HepG2 (cell line): ENCODE results near the gene PAXX. TPM values are rescaled to one million over a fixed set of nuclear protein-coding genes. Genes with fewer than 3 reads are reported as not detected.
A peak's percentile ranks its signal among the peaks of the same experiment; 100 is the strongest.

ENCODE experiments used
- HMGA1 ChIP-seq: sonication (generic); formaldehyde crosslinking; conservative IDR thresholded peaks from 2 replicates; pipeline ENCODE4 v1.4.0; 2020; ENCODE audit warnings: missing genetic modification reagents
- HNF4A ChIP-seq: sonication (generic); formaldehyde crosslinking; IDR thresholded peaks from 2 replicates; pipeline ENCODE4 v1.4.0; 2020; ENCODE audit warnings: missing genetic modification reagents
- RXRA ChIP-seq: sonication (generic); formaldehyde crosslinking; IDR thresholded peaks from 2 replicates; pipeline ENCODE4 v1.5.1; 2020; ENCODE audit warnings: missing genetic modification reagents
- SMAD3 ChIP-seq: sonication (generic); formaldehyde crosslinking; IDR thresholded peaks from 2 replicates; pipeline ENCODE4 v1.4.0; 2020; ENCODE audit warnings: missing genetic modification reagents
- SP1 ChIP-seq, 2 experiments: fragments of 450-650 bp in 1 of 2; sonication (generic) in 1 of 2; formaldehyde crosslinking in 1 of 2; IDR thresholded peaks; 2 replicates each; pipeline versions ENCODE4 v1.4.0 to v1.6.1; 2016 to 2020; ENCODE audit warnings: missing genetic modification reagents in 1 of 2
- TCF7 ChIP-seq: sonication (generic); IDR thresholded peaks from 2 replicates; pipeline ENCODE4 v1.6.1; 2016; ENCODE audit warnings: antibody characterized with exemption, low read depth
- ZBTB7B ChIP-seq: sonication (generic); formaldehyde crosslinking; IDR thresholded peaks from 2 replicates; pipeline ENCODE4 v1.4.0; 2020; ENCODE audit warnings: missing genetic modification reagents
- ZNF543 ChIP-seq: sonication (generic); formaldehyde crosslinking; IDR thresholded peaks from 2 replicates; pipeline ENCODE4 v1.4.0; 2020; ENCODE audit warnings: mild to moderate bottlenecking, missing genetic modification reagents
- ZNF598 ChIP-seq: sonication (generic); formaldehyde crosslinking; IDR thresholded peaks from 2 replicates; pipeline ENCODE4 v1.5.1; 2020; ENCODE audit warnings: mild to moderate bottlenecking, missing genetic modification reagents, borderline replicate concordance
- ZNF788 ChIP-seq: sonication (generic); formaldehyde crosslinking; IDR thresholded peaks from 2 replicates; pipeline ENCODE4 v1.5.0; 2020; ENCODE audit warnings: mild to moderate bottlenecking, missing genetic modification reagents, borderline replicate concordance
- ZNF792 ChIP-seq: IDR thresholded peaks from 2 replicates; pipeline ENCODE4 v1.6.1; 2016
- polyA plus RNA-seq, 8 experiments: library from polyadenylated mRNA; depleted of rRNA in 3 of 8; stranded (reverse) in 7 of 8; unstranded in 1 of 8; fragments of >200 nt; fragmentation: Illumina TruSeq in 4 of 8; extraction: Trizol in 4 of 8; gene quantifications; 2 replicates each; pipeline versions ENCODE4 v1.2.1 to v1.2.3, GENCODE V29; 2011 to 2016; ENCODE audit warnings: low read depth in 4 of 8, missing spikeins in 1 of 8, mixed read lengths in 1 of 8; ENCODE audit not compliant: insufficient read depth in 1 of 8
- total RNA-seq, 5 experiments: library from RNA; depleted of rRNA; stranded (reverse); fragments of >200 nt; fragmentation: Illumina TruSeq; extraction: Trizol; gene quantifications; 2 replicates each; pipeline ENCODE4 v1.2.3, GENCODE V29; 2016; ENCODE audit warnings: low read depth in 1 of 5
- TF ChIP-seq, protein P1 (sequence below): sonication (generic); formaldehyde crosslinking; IDR thresholded peaks from 2 replicates; pipeline ENCODE4 v1.4.0; 2020; ENCODE audit warnings: missing genetic modification reagents; ENCODE audit errors: not compliant biosample characterization
- TF ChIP-seq, protein P2 (sequence below): sonication (generic); formaldehyde crosslinking; IDR thresholded peaks from 2 replicates; pipeline ENCODE4 v1.4.0; 2020; ENCODE audit warnings: missing genetic modification reagents
- TF ChIP-seq, protein P3 (sequence below): sonication (generic); formaldehyde crosslinking; IDR thresholded peaks from 2 replicates; pipeline ENCODE4 v1.4.0; 2020; ENCODE audit warnings: missing genetic modification reagents
- TF ChIP-seq, protein P4 (sequence below), 2 experiments: sonication (generic) in 1 of 2; formaldehyde crosslinking in 1 of 2; IDR thresholded peaks; 2 replicates each; pipeline versions ENCODE4 v1.4.0 to v1.6.1; 2016 to 2020; ENCODE audit warnings: borderline replicate concordance in 1 of 2, low read depth in 1 of 2, mild to moderate bottlenecking in 1 of 2, missing genetic modification reagents in 1 of 2
- TF ChIP-seq, protein P5 (sequence below): sonication (generic); formaldehyde crosslinking; conservative IDR thresholded peaks from 2 replicates; pipeline ENCODE4 v1.4.0; 2020; ENCODE audit warnings: missing genetic modification reagents

PAXX gene
- total and polyA plus RNA-seq, 2 of the 13 experiments (the other 11 are each of a cell fraction or from before 2014, with no cell fraction given): 14.0 to 31.9 TPM

DNA sequence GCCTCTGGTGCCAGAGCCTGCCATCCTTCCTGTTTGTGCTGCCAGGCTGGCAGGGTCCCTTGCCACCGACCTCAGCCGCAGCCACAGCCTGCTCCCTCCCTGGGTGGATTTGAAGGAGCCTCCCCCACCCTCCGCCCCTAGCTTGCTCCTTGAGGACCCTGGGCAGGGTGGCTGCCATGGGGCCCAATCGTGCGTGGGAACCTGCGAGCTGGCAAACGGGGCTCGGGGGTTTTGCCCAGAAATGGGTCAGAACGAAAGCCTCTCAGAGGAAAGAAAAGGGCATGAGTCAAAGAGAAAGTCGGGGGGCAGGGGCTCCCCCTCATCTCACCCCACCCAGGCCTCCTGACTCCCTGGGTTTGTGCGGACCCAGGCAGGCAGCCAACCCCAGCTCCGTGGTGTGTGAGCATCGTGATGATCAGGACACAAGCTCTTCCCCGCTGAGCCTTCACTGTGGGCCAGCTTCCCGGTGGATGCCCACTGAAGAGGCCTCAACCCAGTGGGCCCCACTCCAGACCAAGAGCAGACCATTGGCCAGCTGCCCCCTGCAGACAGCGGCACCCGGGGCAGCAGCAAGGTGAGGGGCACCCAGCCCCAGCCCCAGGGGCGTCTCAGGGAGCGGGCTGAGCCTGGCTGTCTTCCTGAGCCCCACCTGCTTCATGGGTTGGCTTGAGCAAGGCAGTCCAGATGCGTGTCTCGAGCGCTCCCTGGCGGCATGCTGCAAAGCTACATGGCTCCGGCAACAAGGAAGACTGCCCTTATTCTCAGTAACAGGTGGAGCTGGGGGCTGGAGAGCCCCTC lies 42.7 kb downstream of the PAXX start (continued):
- TF ChIP-seq, protein P1, sequence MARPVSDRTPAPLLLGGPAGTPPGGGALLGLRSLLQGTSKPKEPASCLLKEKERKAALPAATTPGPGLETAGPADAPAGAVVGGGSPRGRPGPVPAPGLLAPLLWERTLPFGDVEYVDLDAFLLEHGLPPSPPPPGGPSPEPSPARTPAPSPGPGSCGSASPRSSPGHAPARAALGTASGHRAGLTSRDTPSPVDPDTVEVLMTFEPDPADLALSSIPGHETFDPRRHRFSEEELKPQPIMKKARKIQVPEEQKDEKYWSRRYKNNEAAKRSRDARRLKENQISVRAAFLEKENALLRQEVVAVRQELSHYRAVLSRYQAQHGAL (CRISPR knock-in tag): no peak
- TF ChIP-seq RXRA (CRISPR knock-in tag) (no peak), SP1 (IDR thresholded peaks at IDR 0.05) (no peak), SP1 (CRISPR knock-in tag; IDR thresholded peaks at IDR 0.05) (0 out of 2 replicates have a peak, but pooled peaks have one; percentile 5), ZNF543 (no peak), TCF7 (no peak), ZBTB7B (CRISPR knock-in tag) (0 out of 2 replicates have a peak, but pooled peaks have one; percentile 49), ZNF792 (CRISPR knock-in tag) (no peak), ZNF598 (CRISPR knock-in tag) (peak; percentile 74; the same call in 1 of the 2 replicates), ZNF788 (CRISPR knock-in tag) (0 out of 2 replicates have a peak, but pooled peaks have one; percentile 23), HNF4A (no peak), SMAD3 (CRISPR knock-in tag) (no peak), HMGA1 (no peak)
- TF ChIP-seq, protein P2, sequence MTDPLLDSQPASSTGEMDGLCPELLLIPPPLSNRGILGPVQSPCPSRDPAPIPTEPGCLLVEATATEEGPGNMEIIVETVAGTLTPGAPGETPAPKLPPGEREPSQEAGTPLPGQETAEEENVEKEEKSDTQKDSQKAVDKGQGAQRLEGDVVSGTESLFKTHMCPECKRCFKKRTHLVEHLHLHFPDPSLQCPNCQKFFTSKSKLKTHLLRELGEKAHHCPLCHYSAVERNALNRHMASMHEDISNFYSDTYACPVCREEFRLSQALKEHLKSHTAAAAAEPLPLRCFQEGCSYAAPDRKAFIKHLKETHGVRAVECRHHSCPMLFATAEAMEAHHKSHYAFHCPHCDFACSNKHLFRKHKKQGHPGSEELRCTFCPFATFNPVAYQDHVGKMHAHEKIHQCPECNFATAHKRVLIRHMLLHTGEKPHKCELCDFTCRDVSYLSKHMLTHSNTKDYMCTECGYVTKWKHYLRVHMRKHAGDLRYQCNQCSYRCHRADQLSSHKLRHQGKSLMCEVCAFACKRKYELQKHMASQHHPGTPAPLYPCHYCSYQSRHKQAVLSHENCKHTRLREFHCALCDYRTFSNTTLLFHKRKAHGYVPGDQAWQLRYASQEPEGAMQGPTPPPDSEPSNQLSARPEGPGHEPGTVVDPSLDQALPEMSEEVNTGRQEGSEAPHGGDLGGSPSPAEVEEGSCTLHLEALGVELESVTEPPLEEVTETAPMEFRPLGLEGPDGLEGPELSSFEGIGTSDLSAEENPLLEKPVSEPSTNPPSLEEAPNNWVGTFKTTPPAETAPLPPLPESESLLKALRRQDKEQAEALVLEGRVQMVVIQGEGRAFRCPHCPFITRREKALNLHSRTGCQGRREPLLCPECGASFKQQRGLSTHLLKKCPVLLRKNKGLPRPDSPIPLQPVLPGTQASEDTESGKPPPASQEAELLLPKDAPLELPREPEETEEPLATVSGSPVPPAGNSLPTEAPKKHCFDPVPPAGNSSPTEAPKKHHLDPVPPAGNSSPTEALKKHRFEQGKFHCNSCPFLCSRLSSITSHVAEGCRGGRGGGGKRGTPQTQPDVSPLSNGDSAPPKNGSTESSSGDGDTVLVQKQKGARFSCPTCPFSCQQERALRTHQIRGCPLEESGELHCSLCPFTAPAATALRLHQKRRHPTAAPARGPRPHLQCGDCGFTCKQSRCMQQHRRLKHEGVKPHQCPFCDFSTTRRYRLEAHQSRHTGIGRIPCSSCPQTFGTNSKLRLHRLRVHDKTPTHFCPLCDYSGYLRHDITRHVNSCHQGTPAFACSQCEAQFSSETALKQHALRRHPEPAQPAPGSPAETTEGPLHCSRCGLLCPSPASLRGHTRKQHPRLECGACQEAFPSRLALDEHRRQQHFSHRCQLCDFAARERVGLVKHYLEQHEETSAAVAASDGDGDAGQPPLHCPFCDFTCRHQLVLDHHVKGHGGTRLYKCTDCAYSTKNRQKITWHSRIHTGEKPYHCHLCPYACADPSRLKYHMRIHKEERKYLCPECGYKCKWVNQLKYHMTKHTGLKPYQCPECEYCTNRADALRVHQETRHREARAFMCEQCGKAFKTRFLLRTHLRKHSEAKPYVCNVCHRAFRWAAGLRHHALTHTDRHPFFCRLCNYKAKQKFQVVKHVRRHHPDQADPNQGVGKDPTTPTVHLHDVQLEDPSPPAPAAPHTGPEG (CRISPR knock-in tag): no peak
- TF ChIP-seq, protein P3, sequence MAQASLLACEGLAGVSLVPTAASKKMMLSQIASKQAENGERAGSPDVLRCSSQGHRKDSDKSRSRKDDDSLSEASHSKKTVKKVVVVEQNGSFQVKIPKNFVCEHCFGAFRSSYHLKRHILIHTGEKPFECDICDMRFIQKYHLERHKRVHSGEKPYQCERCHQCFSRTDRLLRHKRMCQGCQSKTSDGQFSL (CRISPR knock-in tag): peak; percentile 47; the same call in 1 of the 2 replicates
- TF ChIP-seq, protein P4, sequence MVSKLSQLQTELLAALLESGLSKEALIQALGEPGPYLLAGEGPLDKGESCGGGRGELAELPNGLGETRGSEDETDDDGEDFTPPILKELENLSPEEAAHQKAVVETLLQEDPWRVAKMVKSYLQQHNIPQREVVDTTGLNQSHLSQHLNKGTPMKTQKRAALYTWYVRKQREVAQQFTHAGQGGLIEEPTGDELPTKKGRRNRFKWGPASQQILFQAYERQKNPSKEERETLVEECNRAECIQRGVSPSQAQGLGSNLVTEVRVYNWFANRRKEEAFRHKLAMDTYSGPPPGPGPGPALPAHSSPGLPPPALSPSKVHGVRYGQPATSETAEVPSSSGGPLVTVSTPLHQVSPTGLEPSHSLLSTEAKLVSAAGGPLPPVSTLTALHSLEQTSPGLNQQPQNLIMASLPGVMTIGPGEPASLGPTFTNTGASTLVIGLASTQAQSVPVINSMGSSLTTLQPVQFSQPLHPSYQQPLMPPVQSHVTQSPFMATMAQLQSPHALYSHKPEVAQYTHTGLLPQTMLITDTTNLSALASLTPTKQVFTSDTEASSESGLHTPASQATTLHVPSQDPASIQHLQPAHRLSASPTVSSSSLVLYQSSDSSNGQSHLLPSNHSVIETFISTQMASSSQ (IDR thresholded peaks at IDR 0.05; ENCODE audit: low read depth): no peak
- TF ChIP-seq, protein P4 (CRISPR knock-in tag; IDR thresholded peaks at IDR 0.05; ENCODE audit: borderline replicate concordance): 0 out of 2 replicates have a peak, but pooled peaks have one; percentile 33
- TF ChIP-seq, protein P5, sequence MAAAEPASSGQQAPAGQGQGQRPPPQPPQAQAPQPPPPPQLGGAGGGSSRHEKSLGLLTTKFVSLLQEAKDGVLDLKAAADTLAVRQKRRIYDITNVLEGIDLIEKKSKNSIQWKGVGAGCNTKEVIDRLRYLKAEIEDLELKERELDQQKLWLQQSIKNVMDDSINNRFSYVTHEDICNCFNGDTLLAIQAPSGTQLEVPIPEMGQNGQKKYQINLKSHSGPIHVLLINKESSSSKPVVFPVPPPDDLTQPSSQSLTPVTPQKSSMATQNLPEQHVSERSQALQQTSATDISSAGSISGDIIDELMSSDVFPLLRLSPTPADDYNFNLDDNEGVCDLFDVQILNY (CRISPR knock-in tag): no peak
